ENCODE measurements around the gene ADRA2B.

Gene ADRA2B

DNA sequence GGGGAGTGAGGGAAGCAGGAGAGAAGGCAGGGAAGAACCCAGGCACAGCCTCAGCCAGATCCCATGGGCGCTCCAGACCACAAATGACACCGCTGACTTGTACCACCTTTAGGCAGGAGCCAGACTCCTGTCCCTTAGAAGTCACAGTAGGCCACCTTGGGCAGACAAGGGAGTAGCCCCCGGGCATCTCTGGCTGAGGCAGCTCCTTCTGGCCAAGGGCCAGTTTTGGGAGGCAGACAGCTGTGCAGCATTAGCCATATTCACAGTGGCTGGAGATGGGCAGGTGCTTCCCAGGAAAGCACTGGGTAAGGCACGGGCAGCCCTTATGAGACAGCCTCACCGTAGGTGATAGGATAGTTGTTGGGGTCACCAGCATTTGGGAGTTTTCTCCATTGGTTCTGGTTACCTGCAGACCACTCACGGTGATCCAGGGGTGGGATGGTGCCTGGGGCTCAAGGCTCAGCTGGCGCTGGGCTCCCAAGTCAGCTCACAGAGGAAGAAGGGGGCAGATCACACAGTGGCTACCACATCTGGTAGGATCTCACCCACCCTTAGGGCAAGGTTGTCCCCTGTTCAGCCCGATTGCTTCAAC is 19.9 kb upstream of the ADRA2B start:
- no peak for DNase-seq (ENCODE audit: low spot score)

DNA sequence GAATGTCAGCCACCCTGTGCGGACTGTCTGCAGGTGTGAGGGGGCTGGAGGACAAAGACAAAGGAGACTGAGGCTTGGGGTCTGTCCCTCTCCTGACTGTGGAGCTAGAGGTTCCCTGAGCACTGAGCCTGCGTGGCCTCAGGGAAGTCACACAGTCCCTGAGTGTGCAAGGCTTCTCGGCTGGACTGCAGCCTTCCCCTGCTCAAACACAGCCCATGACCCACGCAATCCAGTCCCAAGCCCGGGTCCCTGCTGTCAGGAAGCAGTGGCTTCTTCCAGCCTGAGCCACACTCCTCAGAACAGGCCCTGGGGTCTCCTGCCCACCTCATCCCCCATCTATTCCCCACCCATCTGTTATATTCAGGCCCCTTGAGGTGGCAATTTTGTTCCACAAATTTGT is 19.2 kb upstream of the ADRA2B start:
- DNase-seq (ENCODE audit: low spot score): no peak

DNA sequence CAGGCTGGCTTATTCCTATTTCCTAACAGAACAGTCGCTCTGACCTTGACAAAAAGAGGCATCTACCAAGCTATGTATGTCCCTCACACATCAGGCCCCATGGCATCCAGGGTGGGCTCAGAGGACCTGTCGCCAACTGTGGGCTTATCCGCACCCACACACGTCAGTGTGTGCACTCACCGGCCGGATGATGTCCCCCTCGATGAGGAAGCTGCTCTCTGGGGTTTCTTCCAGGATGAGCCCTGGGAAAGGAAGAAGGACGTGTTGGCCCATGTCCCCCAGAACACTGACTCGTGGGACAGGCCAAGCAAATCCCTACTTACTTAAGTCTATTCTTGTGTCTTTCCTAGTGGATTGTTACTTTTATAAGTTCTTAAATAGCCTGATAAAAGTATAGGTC is 18.8 kb upstream of the ADRA2B start:
- no peak for DNase-seq (ENCODE audit: low spot score)

DNA sequence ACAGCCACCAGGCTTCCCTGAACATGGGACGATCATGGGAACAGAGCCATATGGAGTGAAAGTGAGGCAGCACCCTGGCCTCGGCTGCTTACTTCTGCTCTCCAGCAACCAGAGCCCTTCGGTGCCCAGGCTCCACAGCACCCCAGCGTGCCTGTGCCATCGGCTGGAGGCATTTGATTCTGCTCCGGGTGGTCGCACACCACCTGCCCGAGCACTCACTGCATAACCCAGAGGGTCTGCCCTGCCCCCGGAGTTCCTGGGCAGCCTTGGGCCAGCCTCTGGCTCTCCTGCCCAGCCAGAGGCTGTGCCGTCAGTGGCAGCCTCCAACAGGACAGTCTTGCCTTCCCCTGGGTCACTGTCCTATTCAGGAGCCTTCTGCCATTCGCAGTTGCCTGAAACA is 18.1 kb upstream of the ADRA2B start:
- no peak for DNase-seq (ENCODE audit: low spot score)

DNA sequence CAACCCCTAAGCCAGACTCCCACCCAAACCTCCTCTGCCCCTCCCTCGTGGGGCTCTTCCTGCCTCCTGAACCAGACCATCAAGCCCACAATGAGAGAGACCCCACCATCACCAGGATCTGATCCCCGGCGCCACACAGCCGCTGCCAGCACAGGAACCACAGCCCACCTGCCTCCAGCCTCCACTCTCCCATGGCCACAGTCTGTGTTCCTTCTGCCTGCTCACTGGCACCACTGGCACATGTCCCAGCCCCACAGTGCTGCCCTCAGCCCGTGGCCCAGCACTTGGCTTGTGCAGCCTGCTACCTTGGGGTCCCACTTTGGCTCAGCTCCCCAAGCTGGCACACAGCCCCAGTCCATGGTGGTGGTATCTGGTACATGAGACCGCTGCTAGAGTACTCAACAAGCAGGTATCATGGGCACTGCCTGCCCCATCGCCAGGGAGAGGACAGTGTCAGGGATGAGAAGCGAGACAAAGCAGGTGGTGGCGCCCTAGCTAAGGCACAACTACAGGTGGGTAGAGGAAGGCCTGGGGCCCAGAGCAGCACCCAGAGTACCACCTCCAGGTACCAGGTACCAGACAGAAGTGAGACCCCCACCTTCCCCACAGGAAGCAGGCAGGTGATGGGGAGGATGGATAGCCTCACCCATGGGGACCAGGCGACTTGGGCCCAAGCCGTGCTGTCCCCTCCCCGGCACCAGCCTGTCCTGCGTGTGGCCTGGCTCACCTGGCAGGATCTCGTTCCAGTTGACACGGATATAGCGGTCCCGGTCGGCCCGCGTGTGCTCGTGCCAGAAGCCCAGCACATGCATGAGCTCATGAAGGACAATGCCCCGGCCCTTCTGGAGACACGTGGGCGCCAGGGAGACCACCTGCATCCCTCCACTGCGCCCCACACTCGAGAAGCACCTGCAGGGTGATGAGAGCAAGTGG is 15.7 kb upstream of the ADRA2B start:
- DNase-seq (ENCODE audit: low spot score): no peak

DNA sequence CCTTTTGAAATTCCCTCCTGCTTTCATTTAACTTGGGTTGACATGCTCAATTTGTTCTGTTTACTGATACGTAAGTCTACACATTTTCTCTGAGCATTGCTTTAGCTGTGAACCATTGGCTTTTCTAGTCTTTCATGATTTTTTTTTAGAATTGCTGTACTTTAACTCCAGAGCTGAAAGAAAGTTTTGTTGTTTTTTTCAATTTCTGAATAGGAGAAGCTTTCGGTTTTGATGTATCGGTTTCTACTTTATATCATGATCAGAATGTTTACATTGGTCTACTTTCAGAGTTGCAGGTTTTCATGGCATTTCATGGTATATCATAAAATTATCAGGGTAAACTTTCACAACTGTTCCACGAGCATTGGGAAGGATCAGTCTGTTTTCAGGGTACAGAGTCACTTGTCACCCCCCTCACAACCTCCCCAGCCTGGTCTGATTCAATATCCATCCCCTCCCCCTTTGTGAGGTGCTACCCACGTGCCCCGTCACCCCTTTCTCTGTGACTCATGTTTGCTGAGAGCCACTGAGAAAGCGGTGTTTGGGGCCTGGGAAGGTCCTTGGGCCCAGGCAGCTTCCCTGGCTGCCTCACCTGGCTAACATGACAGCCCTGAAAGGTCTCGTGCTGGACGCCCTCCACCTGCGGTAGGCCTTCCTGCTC is 14.9 kb upstream of the ADRA2B start:
- DNase-seq (ENCODE audit: low spot score): no peak

DNA sequence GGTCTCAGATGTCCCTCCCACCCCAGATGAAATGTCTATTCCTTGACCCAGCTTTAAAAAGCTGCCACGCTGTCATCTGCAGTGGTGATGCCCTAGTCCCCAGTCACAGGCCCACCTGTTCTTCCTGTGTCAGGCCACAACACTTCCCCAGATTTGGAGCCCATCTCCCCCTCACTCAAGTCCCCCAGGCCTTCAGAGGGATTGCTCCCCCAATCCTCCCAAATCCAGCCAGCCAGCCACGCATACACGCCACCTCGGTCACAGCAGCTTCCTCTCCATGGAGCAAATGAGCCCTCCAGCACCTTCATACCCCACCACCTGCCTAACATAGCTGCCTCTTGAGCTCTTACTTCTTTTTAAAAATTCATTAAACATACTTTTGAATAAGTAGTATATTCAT is 14.1 kb upstream of the ADRA2B start:
- DNase-seq (ENCODE audit: low spot score): no peak

DNA sequence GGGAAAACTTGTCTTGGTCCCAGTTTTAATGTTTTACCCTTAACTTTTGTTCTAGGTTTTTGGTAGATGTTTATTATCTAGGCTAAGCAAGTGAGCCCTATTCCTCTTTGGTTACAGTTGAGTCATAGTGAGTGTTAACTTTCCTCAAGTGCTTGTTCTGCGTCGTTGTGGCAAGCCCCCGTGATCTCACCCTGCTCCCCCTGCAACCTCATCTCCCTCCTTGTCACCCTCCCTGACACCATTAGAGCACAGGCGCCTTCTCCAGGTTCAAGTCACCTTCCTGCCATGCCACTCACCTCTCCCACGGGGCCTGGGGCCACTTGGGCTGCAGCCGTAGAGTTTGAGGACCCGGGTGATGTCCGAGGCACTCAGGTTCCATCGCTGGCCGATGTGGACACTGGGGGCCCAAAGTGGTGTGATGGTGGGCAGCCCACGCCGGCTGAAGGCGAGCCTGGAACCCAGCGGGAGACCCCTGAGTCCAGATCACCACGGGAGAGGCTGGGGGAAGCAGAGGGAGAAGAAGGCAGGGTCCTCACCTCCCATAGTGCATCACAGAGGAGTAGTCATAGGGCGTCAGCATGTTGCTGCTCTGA is 13.3 kb upstream of the ADRA2B start:
- no peak for DNase-seq (ENCODE audit: low spot score)

DNA sequence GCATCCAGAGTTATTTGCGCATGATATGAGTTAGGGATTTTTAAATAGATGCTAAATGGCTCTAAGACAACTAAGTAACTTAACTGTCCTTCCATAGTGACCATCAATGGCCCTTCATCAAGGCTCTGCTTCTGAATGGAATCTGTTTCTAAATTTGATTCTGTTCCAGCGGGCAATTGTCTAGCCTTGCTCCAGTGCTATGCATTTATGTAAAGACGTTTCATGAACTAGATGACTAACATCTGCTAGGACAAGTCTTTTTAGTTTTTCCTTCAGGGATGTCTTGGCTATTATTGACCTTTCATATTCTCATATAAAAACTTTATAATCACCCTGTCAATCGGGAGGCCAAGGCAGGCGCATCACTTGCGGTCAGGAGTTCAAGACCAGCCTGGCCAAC is 12.1 kb upstream of the ADRA2B start:
- no peak for DNase-seq (ENCODE audit: low spot score)

DNA sequence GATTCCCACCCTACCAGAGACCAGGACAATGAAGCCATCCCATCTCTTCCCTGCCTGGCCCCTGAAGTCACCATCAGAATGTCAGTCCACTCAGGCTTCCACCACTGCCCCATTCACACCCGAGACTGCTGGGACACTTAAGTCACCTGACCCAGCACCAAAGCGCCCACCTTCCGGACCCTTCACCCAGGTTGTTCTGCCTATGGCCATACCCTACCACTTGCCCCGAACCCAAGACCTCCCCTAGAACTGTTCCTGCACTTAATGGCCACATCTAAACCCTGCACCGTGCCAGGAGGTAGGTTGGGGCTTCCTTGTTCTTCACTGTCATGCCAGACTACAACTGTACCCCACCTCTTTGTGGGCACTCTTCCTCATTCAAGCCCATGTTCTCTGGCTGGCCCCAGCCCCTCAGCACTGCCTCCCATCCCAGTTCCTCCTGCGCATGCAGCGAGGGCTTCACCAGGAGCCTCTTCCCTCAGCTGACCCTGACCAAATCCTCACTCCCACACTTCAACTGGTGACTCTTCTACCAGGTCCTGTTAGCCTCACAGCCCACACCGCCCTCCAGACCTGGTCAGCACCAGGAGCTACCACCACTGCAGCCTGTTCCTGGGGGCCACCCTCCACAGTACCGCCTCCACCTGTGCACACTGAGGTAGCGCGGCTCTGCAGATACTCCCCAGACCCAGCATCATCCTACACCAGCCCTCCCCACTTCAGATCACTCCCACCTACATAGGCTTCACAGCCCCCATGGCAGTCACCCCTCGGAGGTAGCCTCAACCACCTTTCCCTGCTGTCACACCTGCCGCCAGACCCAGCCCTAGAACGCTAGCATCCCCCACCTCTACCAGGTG is 8.3 kb upstream of the ADRA2B start:
- no peak for DNase-seq (ENCODE audit: low spot score)

DNA sequence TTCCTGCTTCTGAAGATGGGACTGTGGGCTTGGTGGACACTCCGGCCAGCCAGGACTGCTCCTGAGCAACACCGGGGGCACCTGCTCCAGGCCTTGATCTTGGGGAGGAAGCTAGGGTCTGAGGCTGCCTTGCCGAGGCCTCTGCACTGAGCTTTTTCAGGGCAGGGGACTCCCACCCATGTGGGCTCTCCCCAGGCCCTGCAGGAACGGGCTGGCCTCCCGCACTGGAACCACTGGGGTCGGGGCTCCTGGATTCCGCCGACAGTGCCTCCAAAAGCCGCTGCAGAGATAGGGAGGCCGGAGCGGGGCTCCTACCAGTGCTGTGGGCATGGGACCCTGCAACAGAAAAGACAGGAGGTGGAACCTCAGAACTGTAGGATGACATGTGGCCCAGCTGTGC is 7.6 kb upstream of the ADRA2B start:
- DNase-seq (ENCODE audit: low spot score): no peak

DNA sequence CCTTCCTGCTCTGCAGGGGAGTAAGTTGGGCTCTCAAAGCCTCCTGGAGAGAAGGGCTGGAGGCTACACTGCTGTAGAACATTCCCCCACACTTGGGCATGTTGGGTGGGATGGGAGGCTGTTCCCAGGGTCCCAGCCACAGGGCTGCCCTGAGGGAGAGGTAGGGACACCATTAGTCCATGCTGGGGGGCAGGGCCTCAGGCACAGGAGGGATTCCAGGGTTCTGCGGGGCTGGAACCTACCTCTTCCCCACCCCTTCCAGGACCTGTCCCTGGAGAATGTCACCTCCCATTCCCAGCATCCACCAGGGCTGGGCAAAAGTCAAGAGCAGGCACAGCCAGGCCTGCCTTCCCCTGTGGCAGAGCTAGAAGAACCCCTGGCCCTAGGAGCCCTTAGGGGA is 6.9 kb upstream of the ADRA2B start:
- no peak for DNase-seq (ENCODE audit: low spot score)

DNA sequence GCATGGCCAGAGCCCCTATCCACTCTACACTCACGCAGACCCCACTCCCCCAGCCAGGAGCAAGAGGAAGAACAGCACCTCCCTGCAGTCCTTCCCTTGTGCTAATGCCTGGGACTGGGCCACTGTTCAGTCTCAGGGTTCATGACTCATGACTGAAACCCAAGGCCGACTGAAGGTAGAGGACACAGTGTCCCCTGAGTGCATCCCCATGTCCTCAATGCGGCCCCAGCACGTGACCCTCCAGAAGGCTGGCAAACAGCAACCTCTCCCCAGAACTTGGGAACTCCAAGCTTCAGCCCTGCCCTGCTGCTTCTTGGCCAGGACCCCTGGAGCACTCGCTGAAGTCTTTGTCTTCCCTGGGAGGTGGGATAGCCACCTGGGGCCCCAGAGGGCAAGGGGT is 6.0 kb upstream of the ADRA2B start:
- no peak for DNase-seq (ENCODE audit: low spot score)

DNA sequence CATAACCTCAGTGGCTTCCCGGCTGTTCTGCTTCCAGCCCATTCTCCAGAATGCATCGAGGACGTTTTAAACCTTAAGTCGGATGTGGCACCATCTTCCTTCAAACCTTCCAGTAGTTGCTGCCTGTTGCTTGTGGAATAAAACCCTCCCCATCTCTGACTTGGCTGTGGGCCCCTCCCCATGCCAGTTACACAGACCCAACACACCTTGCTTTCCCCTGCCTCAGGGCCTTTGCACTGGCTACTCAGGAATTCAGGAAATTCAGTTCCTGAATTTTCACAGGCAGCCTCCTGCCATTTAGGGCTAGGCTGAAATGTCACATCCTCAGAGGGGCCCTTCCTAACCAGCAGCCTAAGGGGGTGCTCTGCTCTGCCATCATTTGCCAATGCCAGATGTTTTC is 5.0 kb upstream of the ADRA2B start:
- DNase-seq (ENCODE audit: low spot score): no peak

DNA sequence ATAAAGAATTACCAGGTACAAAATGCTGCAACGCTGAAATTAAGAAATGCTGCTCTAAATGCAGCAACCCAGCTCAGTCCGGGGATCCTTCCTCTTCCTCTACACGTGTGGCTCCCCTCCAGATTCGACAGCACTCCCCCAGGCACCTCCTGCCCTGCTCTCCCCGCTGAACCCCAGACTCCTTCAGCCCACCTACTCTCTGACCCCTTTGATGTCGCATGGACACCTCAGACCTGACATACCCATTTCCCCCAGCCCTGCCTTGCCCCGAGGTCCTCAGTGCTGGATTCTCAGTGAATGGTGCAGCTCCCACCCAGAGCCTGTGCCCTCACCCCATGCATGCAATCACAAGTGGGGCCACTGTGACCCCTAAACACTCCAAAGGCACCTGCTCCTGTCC is 4.6 kb upstream of the ADRA2B start:
- no peak for DNase-seq (ENCODE audit: low spot score)

DNA sequence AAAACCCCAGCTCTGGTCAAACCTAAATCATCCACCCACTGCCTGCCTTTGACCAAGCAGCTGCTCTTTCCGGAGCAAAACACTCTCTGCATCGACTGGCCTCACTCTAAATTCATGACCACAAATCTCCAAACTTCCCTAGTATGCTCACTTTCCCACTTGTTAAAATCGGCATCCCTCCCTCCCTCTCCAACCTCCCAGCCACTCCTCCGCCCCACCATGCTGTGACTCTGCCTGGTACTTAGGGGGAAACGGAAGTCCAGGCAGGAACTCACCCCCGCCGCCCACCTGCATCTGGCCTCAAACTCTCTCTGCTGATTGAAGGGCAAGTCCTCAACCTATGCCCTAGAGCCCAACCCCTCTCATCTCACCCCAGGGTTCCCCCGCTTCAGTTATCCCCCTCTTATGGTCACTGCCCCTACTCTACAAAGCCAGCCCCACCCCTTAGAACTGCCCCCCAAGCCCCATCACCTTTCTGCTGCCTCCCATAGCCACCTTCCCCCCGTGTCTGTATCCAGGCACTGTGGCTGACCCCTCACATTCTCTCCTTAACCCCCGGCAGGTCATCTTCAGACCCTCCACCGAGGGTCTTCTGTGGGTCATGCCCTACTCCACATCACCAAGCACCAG is 3.8 kb upstream of the ADRA2B start:
- no peak for DNase-seq (ENCODE audit: low spot score)

DNA sequence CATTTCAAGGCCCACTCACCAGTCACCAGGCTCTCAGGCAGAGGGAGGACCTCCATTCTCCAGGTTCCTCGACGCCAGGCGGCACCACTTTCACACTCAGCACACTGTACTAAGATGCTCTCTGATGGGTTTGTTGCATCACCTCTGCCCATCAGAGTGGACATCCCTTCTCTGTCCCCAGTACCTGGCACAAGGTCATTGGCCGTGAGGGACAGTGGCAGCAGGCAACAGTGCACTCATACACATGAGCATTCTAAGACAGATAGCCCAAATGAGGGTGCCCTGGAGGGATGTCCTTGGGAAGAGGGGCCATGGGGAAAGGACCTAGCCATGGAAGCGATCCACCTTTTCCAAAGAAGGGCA is 3.0 kb upstream of the ADRA2B start:
- DNase-seq (ENCODE audit: low spot score): no peak

DNA sequence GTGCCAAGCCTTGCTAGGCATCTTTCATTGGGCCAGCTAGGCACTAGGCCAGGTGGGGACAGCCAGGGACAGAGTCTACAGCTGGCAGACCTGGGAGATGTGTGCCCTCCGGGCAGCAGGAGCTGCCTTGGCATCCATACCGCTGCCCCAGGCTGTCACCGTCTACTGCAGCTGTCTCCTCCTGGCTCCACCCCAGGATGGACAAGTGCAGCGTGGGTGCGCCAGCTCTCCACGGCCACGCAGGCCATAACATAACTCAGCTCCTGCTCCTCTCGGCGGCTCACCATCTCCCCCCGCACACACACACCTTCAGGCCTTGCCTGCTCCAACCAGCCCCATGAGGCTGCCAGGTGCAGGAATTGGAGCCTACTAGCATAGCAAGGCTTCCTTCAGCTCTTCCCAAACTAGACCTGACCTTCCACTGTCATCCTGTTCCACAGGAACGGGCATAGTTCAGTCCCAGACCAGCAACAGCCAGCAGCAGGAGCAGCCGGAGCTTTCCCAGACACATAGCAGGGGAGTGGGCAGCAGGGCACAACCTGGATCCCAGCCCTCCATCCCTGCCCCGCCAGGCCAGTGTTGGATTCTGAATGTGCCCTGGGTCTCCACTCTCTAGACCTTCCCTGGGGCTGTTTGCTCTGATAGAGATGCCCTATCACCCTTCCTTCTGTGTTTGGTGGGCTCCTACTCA is 2.5 kb upstream of the ADRA2B start:
- no peak for DNase-seq (ENCODE audit: low spot score)

DNA sequence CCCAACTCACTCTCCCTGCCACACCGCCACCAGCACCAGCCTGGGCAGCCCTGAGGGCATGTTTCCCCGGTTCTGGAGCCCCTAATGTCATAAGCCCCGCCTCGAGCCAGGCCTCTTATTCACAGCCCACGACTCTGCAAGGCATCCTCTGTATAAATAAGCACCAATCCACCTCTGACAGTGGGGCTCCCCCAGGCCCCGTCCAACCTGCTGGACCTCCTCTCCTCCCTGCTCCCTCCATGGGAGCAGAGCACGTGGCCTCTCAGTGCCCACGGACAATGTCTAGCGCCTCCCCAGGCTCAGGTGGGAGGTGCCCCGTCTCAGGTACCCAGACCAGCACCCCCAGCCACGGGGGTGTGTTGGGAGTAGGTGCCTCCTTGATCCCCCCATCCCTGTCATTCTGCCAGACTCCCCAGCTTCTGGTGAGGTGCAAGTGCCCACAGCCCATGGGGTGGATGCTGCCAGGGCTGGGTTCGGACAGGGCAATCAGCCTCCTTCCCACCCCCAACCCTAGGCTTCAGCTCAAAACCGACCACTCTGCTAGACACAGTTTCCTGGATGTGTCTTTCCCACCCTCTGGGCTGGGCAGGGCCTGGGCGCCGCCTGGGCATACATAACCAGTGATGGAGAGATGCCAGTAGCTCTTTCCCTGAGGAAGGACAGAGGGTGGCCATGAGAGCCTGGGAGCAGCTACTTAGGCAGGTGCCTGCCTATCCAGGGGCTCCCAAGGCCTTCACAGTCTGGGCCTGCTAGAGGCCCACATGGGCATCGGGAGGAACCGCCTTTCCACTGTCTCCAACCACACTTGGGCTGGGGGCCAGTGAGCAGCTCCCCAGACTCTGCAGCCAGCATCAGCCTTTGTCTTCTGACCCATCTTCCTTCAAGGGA is 1.6 kb upstream of the ADRA2B start:
- no peak for DNase-seq (ENCODE audit: low spot score)
